GM21423 (cell line): ENCODE results near the gene ABCD3.
A peak's percentile ranks its signal among the peaks of the same experiment; 100 is the strongest.

ENCODE experiments used
- ATAC-seq: cut with Tn5 transposase; IDR thresholded peaks from one replicate; pipeline ENCODE4 v1.9.1; 2021; ENCODE audit warnings: mild to moderate bottlenecking, moderate library complexity; ENCODE audit not compliant: unreplicated experiment

ABCD3 gene

GRCh38 chr1:94524531-94524930 lies 106.3 kb downstream of the ABCD3 start:
- ATAC-seq: no peak

GRCh38 chr1:94526152-94526980 lies 108.2 kb downstream of the ABCD3 start:
- no peak for ATAC-seq

GRCh38 chr1:94527447-94528031 lies 109.3 kb downstream of the ABCD3 start:
- no peak for ATAC-seq

- ATAC-seq: no peak
Measured at GRCh38 chr1:94528299-94528698, 110.1 kb downstream of the ABCD3 start.

- ATAC-seq: no peak
Measured at GRCh38 chr1:94528826-94529225, 110.6 kb downstream of the ABCD3 start.

GRCh38 chr1:94529416-94529815 lies 111.2 kb downstream of the ABCD3 start:
- no peak for ATAC-seq

- no peak for ATAC-seq
Measured at GRCh38 chr1:94530373-94530878, 112.2 kb downstream of the ABCD3 start.

- no peak for ATAC-seq
Measured at GRCh38 chr1:94531664-94532063, 113.5 kb downstream of the ABCD3 start.

GRCh38 chr1:94532077-94532476 lies 113.9 kb downstream of the ABCD3 start:
- ATAC-seq: no peak

- no peak for ATAC-seq
Measured at GRCh38 chr1:94535095-94535494, 116.9 kb downstream of the ABCD3 start.

- no peak for ATAC-seq
Measured at GRCh38 chr1:94535879-94536278, 117.7 kb downstream of the ABCD3 start.

- no peak for ATAC-seq
Measured at GRCh38 chr1:94537254-94537653, 119.1 kb downstream of the ABCD3 start.

- no peak for ATAC-seq
Measured at GRCh38 chr1:94538243-94538827, 120.1 kb downstream of the ABCD3 start.

- no peak for ATAC-seq
Measured at GRCh38 chr1:94539496-94539895, 121.3 kb downstream of the ABCD3 start.

GRCh38 chr1:94540440-94541245 lies 122.5 kb downstream of the ABCD3 start:
- no peak for ATAC-seq

- ATAC-seq: peak; percentile 79
Measured at GRCh38 chr1:94541246-94542087, 123.3 kb downstream of the ABCD3 start, which contains the start of gene F3. F3 (minus strand) TSS chr1:94541759; CDS start chr1:94541636, 123 bp downstream.

GRCh38 chr1:94542088-94542870 lies 124.1 kb downstream of the ABCD3 start:
- ATAC-seq: peak; percentile 30

- no peak for ATAC-seq
Measured at GRCh38 chr1:94543001-94543400, 124.8 kb downstream of the ABCD3 start.

- ATAC-seq: no peak
Measured at GRCh38 chr1:94543893-94544635, 125.9 kb downstream of the ABCD3 start.
